Posterior vena cava (tissue), 2 donors: ENCODE data around the gene TNNT1. TPM values are rescaled to one million over a fixed set of nuclear protein-coding genes. Genes with fewer than 3 reads are reported as not detected.
"Not testable (repeated sequence)": the region's sequence is repeated elsewhere in the genome, so short reads cannot be mapped to it uniquely, and the experiment has no call there.

Experiments used
- DNase-seq: peaks from one replicate; pipeline ENCODE4 v3.0.0-alpha.2; 2020; ENCODE audit warnings: low spot score
- intact Hi-C, 2 donors: fragments of 100-400 bp; cut with DNase I; formaldehyde crosslinking; loops; one replicate each; pipeline versions ENCODE4 v1.14.1 to v1.14.2; 2022 to 2023
- total RNA-seq, 2 donors: library from RNA; stranded (reverse); fragmentation: NEBNext Ultra II Directional; extraction: Animal tissue kit (Norgen Biotek cat#: 25700); gene quantifications; one replicate each; pipeline ENCODE4 v1.2.1, GENCODE V29; 2021
- donor health status: DM: yes; HTN: yes; CAD: no.
- donor health status: DM: yes; HTN: yes; CAD: no.

Gene TNNT1
- total RNA-seq, 2 donors from 2014 or later: not detected

DNA sequence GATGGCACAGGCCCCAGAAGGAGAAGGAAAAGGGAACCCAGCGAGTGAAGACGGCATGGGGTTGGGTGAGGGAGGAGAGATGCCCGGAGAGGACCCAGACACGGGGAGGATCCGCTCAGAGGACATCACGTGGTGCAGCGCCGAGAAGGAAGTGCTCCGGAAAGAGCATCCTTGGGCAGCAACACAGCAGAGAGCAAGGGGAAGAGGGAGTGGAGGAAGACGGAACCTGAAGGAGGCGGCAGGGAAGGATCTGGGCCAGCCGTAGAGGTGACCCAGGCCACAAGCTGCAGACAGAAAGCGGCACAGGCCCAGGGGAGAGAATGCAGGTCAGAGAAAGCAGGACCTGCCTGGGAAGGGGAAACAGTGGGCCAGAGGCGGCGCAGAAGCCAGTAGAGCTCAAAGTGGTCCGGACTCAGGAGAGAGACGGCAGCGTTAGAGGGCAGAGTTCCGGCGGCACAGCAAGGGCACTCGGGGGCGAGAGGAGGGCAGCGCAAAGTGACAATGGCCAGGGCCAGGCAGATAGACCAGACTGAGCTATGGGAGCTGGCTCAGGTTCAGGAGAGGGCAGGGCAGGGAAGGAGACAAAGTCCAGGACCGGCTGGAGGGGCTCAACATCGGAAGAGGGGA is 32.7 kb downstream of the TNNT1 start:
- peak; percentile 91 for DNase-seq
- intact Hi-C loops: no loop called here

DNA sequence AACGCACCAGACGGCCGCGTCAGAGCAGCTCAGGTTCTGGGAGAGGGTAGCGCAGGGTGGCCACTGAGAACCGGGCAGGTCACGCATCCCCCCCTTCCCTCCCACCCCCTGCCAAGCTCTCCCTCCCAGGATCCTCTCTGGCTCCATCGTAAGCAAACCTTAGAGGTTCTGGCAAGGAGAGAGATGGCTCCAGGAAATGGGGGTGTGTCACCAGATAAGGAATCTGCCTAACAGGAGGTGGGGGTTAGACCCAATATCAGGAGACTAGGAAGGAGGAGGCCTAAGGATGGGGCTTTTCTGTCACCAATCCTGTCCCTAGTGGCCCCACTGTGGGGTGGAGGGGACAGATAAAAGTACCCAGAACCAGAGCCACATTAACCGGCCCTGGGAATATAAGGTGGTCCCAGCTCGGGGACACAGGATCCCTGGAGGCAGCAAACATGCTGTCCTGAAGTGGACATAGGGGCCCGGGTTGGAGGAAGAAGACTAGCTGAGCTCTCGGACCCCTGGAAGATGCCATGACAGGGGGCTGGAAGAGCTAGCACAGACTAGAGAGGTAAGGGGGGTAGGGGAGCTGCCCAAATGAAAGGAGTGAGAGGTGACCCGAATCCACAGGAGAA is 33.5 kb downstream of the TNNT1 start:
- intact Hi-C loops: no loop called here
- DNase-seq: no peak

DNA sequence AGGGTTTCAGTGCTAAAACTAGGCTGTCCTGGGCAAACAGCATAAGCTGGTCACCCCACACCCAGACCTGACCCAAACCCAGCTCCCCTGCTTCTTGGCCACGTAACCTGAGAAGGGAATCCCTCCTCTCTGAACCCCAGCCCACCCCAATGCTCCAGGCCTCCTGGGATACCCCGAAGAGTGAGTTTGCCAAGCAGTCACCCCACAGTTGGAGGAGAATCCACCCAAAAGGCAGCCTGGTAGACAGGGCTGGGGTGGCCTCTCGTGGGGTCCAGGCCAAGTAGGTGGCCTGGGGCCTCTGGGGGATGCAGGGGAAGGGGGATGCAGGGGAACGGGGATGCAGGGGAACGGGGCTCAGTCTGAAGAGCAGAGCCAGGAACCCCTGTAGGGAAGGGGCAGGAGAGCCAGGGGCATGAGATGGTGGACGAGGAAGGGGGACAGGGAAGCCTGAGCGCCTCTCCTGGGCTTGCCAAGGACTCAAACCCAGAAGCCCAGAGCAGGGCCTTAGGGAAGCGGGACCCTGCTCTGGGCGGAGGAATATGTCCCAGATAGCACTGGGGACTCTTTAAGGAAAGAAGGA is 34.4 kb downstream of the TNNT1 start:
- intact Hi-C loops: no loop called here
- no peak for DNase-seq

DNA sequence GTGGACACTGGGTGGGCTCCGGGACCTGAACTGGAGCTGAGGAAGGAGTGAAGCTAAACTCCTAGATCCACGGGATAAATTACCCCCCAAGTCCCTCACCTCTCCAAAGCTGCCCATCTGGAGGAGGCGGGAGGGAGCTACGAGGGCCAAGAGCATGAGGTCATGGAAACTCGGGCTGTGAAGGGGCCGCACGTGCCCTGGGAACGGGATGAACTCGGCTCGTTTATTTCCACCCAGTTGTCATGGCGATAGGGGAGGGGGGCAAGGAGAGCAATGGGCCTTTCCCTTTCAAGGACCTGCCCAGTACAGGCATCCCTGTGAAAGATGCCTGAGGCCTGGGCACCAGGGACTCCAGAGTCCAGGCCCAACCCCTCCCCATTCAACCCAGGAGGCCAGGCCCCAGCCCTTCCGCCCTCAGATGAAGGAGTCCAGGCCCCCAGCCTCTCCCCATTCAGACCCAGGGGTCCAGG is 35.4 kb downstream of the TNNT1 start:
- intact Hi-C loops: no loop called here
- peak; percentile 95 for DNase-seq

DNA sequence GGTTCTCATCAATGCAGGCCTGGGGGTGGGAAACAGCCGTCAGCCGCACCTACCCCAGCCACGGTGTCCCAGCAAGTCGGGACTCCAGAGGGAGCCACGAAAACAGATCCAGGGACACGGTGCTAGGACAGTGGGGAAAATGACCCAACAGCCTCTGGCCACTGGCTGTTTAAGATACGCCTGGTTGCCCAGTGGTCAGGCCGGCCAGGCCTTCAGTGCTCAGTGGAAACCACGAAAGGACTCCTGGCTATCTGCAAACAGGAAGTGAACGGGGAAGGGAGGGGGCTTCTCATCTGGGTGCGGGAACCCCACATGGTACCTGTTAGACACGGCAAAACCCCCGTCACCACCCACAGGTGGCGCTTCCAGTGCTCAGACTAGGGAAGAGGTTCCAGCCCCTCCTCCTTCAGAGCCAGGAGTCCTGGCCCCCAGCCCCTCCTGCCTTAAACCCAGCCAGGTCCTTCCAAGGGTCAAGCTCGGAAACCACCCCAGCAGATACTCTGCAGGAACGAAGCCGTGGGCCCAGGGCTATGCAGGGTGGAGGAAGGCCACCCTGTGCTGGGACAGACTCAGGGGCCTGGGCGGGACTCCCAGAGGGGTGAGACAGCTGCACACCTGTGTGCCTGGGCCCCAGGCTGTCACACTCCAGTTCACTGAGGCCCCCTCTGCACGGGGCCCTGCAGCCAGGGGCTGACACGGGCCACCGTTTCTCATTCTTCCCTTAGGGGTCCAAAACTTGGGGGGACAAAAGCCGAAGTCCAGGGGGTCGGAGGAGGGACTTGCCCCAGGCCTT is 36.0 kb downstream of the TNNT1 start:
- no peak for DNase-seq
- intact Hi-C loops: no loop called here

DNA sequence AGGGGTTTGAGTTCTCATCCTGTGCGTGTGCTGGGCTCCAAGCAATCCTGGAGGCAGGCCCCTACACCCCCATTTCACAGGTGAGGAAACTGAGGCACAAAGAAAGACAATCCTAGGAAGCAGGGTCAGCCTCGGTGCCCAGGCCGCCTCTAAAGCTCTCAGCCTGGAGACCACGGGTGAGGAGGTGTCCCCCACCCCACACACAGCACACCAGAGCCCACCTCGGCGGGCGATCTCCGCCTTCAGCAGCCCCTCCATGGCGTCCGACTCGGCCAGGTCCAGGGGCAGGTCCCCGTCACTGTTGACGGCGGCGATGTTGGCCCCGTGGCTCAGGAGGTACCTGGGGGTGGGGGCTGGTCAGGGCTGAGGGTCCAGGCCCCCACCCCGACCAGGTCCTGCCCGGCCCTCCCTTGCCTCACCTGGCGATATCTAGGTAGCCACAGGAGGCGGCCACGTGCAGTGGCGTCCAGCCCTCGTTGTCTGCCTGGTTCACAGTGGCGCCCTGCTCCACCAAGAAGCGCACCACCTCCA is 36.7 kb downstream of the TNNT1 start:
- intact Hi-C loops: no loop called here
- no peak for DNase-seq

DNA sequence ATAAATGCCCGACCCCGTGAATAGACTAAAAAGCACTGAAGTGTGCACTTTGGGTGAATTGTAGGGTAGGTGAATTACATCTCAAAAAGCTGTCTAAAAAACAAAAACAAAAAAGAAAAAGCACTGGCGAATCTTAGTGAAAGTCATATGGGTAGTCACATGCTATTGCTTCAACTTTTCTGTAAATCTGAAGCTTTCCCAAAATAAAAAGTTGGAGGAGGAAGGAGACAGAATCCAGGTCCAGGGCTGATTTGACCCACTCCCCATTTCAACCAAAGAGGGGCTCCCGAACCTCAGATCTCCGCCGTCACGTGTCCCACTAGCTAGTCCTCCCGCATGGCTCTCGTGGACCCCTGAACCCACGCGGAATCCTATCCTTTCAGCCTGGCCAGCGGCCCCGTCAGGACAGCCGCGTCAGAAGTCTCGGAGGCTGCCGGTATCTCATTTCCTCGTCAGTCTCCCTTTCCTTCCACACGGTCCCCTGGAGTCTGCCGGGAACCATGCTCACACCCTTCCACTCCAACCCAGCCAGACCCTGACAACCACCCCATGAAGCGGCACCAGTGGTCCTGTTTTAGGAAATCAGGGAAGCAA is 37.7 kb downstream of the TNNT1 start:
- intact Hi-C loops: no loop called here
- DNase-seq: no peak

DNA sequence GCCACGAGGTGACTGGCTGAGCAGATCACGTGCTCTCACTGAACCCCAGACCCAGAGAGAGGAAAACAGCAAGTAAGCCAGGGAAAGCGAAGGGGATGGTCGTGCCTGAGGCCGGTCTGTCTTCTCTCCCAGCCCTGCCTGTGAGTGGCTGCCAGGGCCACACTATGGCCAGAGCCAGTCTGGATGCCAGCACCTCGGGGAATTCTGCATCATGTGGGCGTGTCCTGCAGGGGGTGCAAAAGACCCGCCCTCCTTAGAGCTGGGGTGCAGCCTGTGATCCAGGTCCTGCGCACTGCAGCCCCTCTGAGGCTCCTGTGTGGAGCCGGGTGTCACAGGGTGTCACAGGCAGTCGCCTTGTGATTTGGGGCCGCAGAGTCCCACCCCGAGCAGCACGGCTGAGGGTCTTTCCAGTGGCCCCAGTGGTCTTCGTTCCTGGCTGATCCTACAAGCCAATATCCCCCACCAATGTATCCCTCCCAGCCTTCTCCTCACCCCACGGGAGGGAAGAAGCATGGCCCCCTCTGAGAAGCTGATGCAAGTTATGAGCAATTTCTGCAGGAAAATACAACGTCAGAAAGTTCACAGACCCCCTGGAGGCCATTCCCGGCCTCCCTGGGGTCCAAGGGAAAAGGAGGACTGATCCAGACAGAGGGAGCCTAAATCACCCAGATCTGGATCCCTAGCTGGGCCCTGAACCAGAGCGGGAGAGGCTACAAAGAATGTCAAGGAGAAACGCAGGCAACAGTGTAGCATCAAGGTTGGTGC is 39.3 kb downstream of the TNNT1 start:
- no peak for DNase-seq
- intact Hi-C loops: no loop called here

DNA sequence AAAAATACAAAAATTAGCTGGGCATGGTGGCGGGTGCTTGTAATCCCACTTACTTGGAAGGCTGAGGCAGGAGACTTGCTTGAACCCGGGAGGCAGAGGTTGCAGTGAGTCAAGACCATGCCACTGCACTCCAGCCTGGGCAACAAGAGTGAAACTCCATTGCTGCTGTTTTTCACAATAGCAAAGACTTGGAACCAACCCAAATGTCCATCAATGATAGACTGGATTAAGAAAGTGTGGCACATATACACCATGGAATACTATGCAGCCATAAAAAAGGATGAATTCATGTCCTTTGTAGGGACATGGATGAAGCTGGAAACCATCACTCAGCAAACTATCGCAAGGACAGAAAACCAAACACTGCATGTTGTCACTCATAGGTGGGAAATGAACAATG is 41.8 kb downstream of the TNNT1 start:
- intact Hi-C loops, DNase-seq: not testable (repeated sequence)

DNA sequence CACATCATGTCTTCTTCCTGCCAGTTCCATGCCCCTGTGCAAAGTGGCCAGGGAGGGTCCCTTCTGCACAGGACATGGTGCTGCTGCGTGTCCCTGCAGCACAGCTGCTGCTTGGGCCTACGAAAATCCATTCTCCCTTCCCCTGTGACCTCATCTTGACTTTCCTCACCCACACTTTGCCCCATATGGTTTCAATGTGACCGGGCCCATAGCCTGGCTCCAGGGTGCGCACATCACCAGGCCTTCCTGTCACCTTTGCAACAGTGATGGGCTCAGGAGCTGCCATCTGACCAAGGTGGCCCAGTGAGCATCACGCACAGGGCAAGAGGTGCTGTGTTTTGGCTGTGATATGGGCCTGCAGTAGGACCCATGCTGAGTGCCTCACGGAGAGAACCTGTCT is 42.4 kb downstream of the TNNT1 start:
- no peak for DNase-seq
- intact Hi-C loops: no loop called here

DNA sequence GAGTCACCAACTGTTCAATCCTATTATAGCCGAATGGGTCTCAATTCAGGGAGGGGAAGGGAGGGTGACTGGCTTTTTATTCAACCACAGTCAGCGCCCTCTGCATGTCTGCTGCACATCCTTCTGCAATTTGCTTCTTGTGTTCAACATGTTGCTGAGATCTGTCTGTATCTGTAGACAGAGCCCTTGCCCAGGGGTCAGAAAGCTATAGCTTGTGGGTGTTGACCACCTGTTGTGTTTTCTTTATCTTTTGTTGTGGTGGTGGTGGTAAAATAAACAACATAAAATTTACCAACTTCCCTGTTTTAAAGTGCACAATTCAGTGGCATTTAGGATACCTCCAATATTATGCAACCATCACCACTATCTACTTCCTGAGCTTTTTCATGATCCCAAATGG is 43.8 kb downstream of the TNNT1 start:
- intact Hi-C loops: no loop called here
- DNase-seq: no peak

DNA sequence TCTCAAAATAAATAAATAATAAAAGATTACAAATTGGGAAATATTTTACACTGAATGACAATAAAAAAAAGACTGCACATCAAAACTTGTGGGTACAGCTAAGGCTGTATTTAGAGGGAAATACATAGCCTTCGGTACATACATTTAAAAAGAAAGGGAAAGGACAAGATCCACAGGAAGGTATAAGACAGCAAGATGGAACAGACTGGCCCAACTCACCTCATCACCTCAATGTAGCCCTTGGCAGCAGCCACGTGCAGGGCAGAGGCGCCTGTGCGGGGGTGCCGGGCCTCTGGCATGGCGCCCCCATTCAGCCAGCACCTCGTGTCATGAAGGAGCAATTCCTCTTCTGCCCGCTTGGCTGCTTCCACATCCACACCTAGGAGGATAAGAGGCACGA is 45.8 kb downstream of the TNNT1 start:
- DNase-seq: no peak
- intact Hi-C loops: no loop called here

DNA sequence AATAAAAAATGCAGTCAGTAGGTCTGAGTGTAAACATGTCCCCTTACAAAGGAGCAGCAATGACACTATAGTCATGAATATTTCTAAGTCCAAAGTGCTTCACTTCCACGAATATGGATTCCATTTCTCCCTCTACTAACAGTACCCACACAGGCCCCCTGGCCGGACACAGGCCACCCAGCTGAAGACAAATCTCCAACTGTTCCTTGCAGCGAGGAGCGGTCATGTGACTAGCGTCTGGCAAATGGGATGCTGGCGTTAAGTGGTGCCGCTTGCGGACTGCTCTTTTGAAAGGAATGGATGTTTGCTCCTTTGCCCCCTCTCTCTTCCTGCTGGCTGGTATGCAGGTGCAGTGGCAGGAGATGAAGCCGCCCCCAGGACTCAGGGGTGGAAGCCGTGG is 47.7 kb downstream of the TNNT1 start:
- intact Hi-C loops: no loop called here
- no peak for DNase-seq

DNA sequence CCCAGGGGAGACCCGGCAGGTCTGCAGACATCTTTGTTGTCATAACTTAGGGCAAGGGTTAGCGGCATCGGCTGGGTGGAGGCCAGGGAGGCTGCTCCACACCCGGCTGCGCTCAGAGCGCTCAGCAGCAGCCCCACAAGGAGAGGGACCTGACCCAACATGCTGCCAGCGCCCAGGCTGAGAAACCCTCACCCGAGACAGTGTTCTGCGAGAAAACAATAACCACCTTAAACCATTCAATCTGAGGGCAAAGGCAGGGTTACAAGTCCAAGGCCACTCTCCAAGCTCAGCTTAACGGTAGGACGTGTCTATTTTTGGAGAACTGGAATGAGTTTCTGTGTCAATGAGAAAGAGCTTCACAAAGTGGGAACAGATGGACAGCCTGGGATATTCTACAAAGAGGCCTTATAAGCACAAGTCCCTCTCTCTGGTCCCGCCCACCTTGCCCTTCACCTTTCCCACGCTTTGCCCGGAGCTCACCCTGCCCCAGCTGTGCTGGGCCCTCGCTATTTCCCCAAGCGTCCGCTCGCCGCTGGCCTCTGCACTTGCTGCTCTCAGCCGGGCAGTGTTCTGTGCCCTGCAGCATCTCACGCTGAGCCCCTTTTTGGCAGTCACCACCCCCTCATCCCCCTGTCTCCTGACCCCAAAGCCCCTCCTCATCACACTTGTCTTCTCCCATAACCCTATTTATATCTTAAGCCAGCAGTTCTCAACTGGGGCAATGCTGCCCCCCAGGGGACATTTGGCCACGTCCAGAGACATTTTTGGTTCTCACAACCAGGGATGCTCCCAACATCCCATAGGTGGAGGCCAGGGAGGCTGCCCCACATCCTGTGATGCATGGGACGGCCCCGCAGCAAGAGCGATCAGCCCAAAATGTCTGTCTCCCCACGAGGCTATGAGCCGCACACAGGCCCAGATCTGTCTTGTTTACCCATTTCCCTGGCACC is 49.2 kb downstream of the TNNT1 start:
- intact Hi-C loops: no loop called here
- no peak for DNase-seq

DNA sequence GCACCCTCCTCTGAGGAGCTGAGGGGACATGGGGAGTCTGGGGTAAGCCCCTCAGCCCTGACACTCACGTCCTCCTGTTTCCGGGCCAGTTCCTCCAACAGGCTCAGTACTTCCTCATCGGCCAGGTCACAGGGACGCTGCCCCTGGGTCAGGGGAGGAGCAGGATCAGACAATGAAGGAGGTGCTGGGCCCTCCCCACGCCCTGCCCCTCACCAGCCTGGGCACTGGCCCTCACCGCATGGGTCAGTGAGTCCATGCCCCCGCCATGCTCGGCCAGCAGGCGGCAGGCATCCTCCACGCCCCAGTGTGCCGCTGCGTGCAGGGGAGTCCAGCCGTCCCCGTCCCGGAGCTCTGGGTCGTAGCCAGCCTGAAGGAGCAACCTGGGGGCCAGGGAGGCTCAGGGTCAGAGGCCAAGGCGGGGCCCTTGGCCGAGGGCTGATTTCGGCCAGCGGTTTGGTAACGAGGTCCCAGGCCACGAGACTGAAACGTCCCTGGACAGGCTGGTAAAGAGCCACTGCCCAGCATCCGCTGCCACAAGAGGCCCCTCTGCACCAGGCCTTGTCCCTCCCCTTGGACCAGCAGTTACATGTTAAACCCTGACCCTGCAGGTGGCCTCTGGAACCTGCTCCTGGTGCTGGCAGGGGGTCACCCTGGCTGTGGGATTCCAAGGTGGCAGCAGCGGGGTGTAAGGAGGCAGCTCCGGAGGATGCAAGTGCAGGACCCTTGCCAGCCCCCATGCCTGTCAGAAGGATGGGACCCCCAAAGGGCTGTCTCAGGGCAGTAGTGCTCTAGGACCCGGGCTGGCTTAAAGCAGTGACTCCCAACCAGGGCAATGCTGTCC is 50.1 kb downstream of the TNNT1 start:
- DNase-seq: no peak
- intact Hi-C loops: no loop called here

DNA sequence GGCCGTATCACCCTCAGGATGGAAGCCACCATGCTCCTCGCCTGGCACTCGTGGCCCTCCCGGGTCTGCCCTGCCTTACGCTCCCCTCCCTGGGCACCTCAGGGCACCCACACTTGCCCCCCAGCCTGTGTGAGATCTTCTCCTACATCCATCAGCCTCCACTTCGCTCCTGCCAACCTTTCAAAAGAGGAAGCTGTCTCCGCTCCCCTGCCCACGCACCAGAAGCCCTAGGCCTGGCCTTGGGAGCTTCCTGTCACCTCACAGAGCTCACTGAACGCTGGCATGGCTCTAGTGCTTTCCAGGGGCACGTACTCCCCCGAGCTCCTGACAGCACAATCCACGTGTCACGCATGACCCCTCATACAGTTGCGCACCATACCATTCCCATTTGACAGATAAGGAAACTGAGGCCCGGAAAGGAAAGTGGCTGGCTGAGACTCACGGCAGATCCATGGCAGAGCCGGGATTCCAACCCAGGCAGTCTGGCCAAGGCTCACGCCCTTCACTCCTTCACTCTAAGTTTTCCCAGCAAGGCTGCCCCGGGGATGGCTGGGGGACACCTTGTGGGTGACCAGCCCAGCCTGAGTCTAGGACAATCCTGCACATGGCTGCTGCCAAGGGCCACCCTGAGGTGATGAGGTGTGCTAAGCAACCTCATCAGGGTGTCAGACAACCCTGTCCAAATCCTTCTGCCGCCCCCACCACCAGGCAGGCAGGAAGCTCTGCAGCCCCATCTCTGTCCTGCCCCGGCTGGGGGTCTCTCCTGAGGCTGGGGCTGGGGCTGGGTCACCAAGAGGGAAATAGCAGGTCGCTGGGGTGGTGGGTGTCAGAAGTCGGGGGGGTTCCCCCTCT is 50.9 kb downstream of the TNNT1 start:
- intact Hi-C loops: no loop called here
- no peak for DNase-seq
